HepG2 (cell line): ENCODE data around the gene SFI1. TPM values are rescaled to one million over a fixed set of nuclear protein-coding genes. Genes with fewer than 3 reads are reported as not detected.

ENCODE experiments used
- ARHGAP35 ChIP-seq: sonication (generic); formaldehyde crosslinking; IDR thresholded peaks from 2 replicates; pipeline ENCODE4 v1.9.0; 2022; ENCODE audit warnings: mild to moderate bottlenecking, inconsistent platforms, moderate library complexity, missing genetic modification reagents, borderline replicate concordance
- ATF7 ChIP-seq, 2 experiments: fragments of 450-650 bp in 1 of 2; sonication (generic) in 1 of 2; formaldehyde crosslinking in 1 of 2; IDR thresholded peaks; 2 replicates each; pipeline versions ENCODE4 v1.4.0 to v1.6.1; 2016 to 2020; ENCODE audit warnings: antibody characterized with exemption in 1 of 2, mild to moderate bottlenecking in 1 of 2, missing genetic modification reagents in 1 of 2
- CENPT ChIP-seq: sonication (generic); formaldehyde crosslinking; IDR thresholded peaks from 2 replicates; pipeline ENCODE4 v1.8.0; 2022; ENCODE audit warnings: low read depth, mild to moderate bottlenecking, moderate library complexity, missing genetic modification reagents
- EHMT2 ChIP-seq: fragments of 200-600 bp; sonication (generic); IDR thresholded peaks from 2 replicates; pipeline ENCODE4 v1.7.0; 2017; ENCODE audit warnings: antibody characterized with exemption, low read depth, low read length, borderline replicate concordance
- IRF1 ChIP-seq: sonication (generic); formaldehyde crosslinking; IDR thresholded peaks from 2 replicates; pipeline ENCODE4 v1.4.0; 2020; ENCODE audit warnings: low read depth, mild to moderate bottlenecking, missing genetic modification reagents
- JUN ChIP-seq: sonication (generic); formaldehyde crosslinking; IDR thresholded peaks from 2 replicates; pipeline ENCODE4 v1.4.0; 2020; ENCODE audit warnings: mild to moderate bottlenecking, missing genetic modification reagents
- NR2C2 ChIP-seq: sonication (generic); formaldehyde crosslinking; IDR thresholded peaks from 2 replicates; pipeline ENCODE4 v1.4.0; 2020; ENCODE audit warnings: missing genetic modification reagents, mild to moderate bottlenecking, moderate library complexity, borderline replicate concordance
- SP140L ChIP-seq: sonication (generic); formaldehyde crosslinking; IDR thresholded peaks from 2 replicates; pipeline ENCODE4 v1.4.0; 2020; ENCODE audit warnings: missing genetic modification reagents, borderline replicate concordance
- ZNF143 ChIP-seq: sonication (generic); formaldehyde crosslinking; IDR thresholded peaks from 2 replicates; pipeline ENCODE4 v1.4.0; 2020; ENCODE audit warnings: missing genetic modification reagents
- ZNF382 ChIP-seq: sonication (generic); formaldehyde crosslinking; IDR thresholded peaks from 2 replicates; pipeline ENCODE4 v1.5.0; 2020; ENCODE audit warnings: missing genetic modification reagents, mild to moderate bottlenecking, borderline replicate concordance
- ZNF44 ChIP-seq: sonication (generic); formaldehyde crosslinking; IDR thresholded peaks from 2 replicates; pipeline ENCODE4 v1.5.1; 2020; ENCODE audit warnings: mild to moderate bottlenecking, missing genetic modification reagents
- ZNF512 ChIP-seq: sonication (generic); formaldehyde crosslinking; IDR thresholded peaks from 2 replicates; pipeline ENCODE4 v1.4.0; 2020; ENCODE audit warnings: mild to moderate bottlenecking, missing genetic modification reagents
- ZNF547 ChIP-seq: sonication (generic); formaldehyde crosslinking; IDR thresholded peaks from 2 replicates; pipeline ENCODE4 v1.5.1; 2020; ENCODE audit warnings: mild to moderate bottlenecking, missing genetic modification reagents
- ZNF597 ChIP-seq: sonication (generic); formaldehyde crosslinking; IDR thresholded peaks from 2 replicates; pipeline ENCODE4 v1.5.0; 2020; ENCODE audit warnings: missing genetic modification reagents
- ZNF646 ChIP-seq: sonication (generic); formaldehyde crosslinking; IDR thresholded peaks from 2 replicates; pipeline ENCODE4 v1.9.0; 2021; ENCODE audit warnings: mild to moderate bottlenecking, missing genetic modification reagents
- polyA plus RNA-seq, 8 experiments: library from polyadenylated mRNA; depleted of rRNA in 3 of 8; stranded (reverse) in 7 of 8; unstranded in 1 of 8; fragments of >200 nt; fragmentation: Illumina TruSeq in 4 of 8; extraction: Trizol in 4 of 8; gene quantifications; 2 replicates each; pipeline versions ENCODE4 v1.2.1 to v1.2.3, GENCODE V29; 2011 to 2016; ENCODE audit warnings: low read depth in 4 of 8, missing spikeins in 1 of 8, mixed read lengths in 1 of 8; ENCODE audit not compliant: insufficient read depth in 1 of 8
- total RNA-seq, 5 experiments: library from RNA; depleted of rRNA; stranded (reverse); fragments of >200 nt; fragmentation: Illumina TruSeq; extraction: Trizol; gene quantifications; 2 replicates each; pipeline ENCODE4 v1.2.3, GENCODE V29; 2016; ENCODE audit warnings: low read depth in 1 of 5

The SFI1 gene
- total and polyA plus RNA-seq, 2 of the 13 experiments (the other 11 are each of a cell fraction or from before 2014, with no cell fraction given): 20.5 to 40.1 TPM

GRCh38 chr22:31586137-31586920 lies 90.0 kb downstream of the SFI1 start (continued):
- TF ChIP-seq ARHGAP35 (CRISPR knock-in tag): no peak
- TF ChIP-seq ZNF512: no peak
- no peak for TF ChIP-seq CENPT (CRISPR knock-in tag)
- no peak for TF ChIP-seq JUN
- no peak for TF ChIP-seq EHMT2
- TF ChIP-seq IRF1 (CRISPR knock-in tag): no peak
- TF ChIP-seq ZNF646 (CRISPR knock-in tag): no peak
- TF ChIP-seq ZNF382: no peak
- TF ChIP-seq SP140L (CRISPR knock-in tag): no peak
- no peak for TF ChIP-seq ZNF44 (CRISPR knock-in tag)
- TF ChIP-seq ATF7 (IDR thresholded peaks at IDR 0.05): no peak
- TF ChIP-seq ATF7 (CRISPR knock-in tag; IDR thresholded peaks at IDR 0.05): no peak
- TF ChIP-seq ZNF597 (CRISPR knock-in tag): no peak
- no peak for TF ChIP-seq ZNF143 (CRISPR knock-in tag)
- TF ChIP-seq ZNF547: 0 out of 2 replicates have a peak, but pooled peaks have one; percentile 29
- peak; percentile 93 for TF ChIP-seq NR2C2 (CRISPR knock-in tag)
